Caki2 (cell line): ENCODE data around the gene GNA14. TPM values are rescaled to one million over a fixed set of nuclear protein-coding genes. Genes with fewer than 3 reads are reported as not detected.
"Not testable (repeated sequence)": the region's sequence is repeated elsewhere in the genome, so short reads cannot be mapped to it uniquely, and the experiment has no call there.

Experiments used
- DNase-seq: peaks from one replicate; pipeline ENCODE4 v3.0.0-alpha.2; 2015; ENCODE audit warnings: low read depth
- in situ Hi-C: cut with HindIII; loops from 2 replicates; pipeline ENCODE4 v1.10.0; 2016; ENCODE audit warnings: low sequenced_read_pairs, low pct_unique_long_range_greater_than_20kb, mixed read lengths
- total RNA-seq: library from RNA; depleted of rRNA; stranded (reverse); fragments of >200 nt; shearing (Covaris generic); gene quantifications from 2 replicates; pipeline ENCODE4 v1.2.3, GENCODE V29; 2014; ENCODE audit warnings: low replicate concordance

The GNA14 gene
- total RNA-seq, 1 experiment from 2014 or later: not detected

- in situ Hi-C loops: no loop called here
- DNase-seq: no peak
Observed at GRCh38 chr9:77513457-77513856, 134.7 kb downstream of the GNA14 start.

- in situ Hi-C loops: no loop called here
- no peak for DNase-seq
Observed at GRCh38 chr9:77512876-77513275, 135.2 kb downstream of the GNA14 start.

GRCh38 chr9:77511525-77511924 lies 136.6 kb downstream of the GNA14 start:
- in situ Hi-C loops: no loop called here
- DNase-seq: no peak

GRCh38 chr9:77510666-77511065 lies 137.5 kb downstream of the GNA14 start:
- in situ Hi-C loops: no loop called here
- DNase-seq: no peak

GRCh38 chr9:77508396-77508795 lies 139.7 kb downstream of the GNA14 start:
- in situ Hi-C loops: no loop called here
- DNase-seq: no peak

GRCh38 chr9:77507212-77507961 lies 140.7 kb downstream of the GNA14 start:
- in situ Hi-C loops: no loop called here
- DNase-seq: no peak

GRCh38 chr9:77505232-77505631 lies 142.9 kb downstream of the GNA14 start:
- in situ Hi-C loops: no loop called here

GRCh38 chr9:77502568-77502967 lies 145.6 kb downstream of the GNA14 start:
- in situ Hi-C loops: no loop called here

More at GRCh38 chr9:77505232-77505631, 142.9 kb downstream of the GNA14 start:
- no peak for DNase-seq

GRCh38 chr9:77498891-77499290 lies 149.2 kb downstream of the GNA14 start:
- no peak for DNase-seq
- in situ Hi-C loops: no loop called here

More at GRCh38 chr9:77502568-77502967, 145.6 kb downstream of the GNA14 start:
- no peak for DNase-seq

- DNase-seq: no peak
- in situ Hi-C loops: no loop called here
Observed at GRCh38 chr9:77497322-77498198, 150.6 kb downstream of the GNA14 start.

- no peak for DNase-seq
Observed at GRCh38 chr9:77495834-77496671, 152.1 kb downstream of the GNA14 start.

GRCh38 chr9:77490279-77490678 lies 157.8 kb downstream of the GNA14 start:
- in situ Hi-C loops, DNase-seq: not testable (repeated sequence)

More at GRCh38 chr9:77495834-77496671, 152.1 kb downstream of the GNA14 start:
- in situ Hi-C loops: no loop called here

- DNase-seq, in situ Hi-C loops: not testable (repeated sequence)
Observed at GRCh38 chr9:77489405-77490163, 158.5 kb downstream of the GNA14 start.

- no peak for DNase-seq
- in situ Hi-C loops: no loop called here
Observed at GRCh38 chr9:77488439-77489126, 159.5 kb downstream of the GNA14 start.

GRCh38 chr9:77486968-77487367 lies 161.2 kb downstream of the GNA14 start:
- DNase-seq: no peak
- in situ Hi-C loops: no loop called here

- DNase-seq: no peak
- in situ Hi-C loops: no loop called here
Observed at GRCh38 chr9:77486463-77486862, 161.7 kb downstream of the GNA14 start.
